ENCODE data around the gene CRYGC.
A peak's percentile ranks its signal among the peaks of the same experiment; 100 is the strongest.
"Not testable (repeated sequence)": the region's sequence is repeated elsewhere in the genome, so short reads cannot be mapped to it uniquely, and the experiment has no call there.

Gene CRYGC

GRCh38 chr2:208150956-208151355 lies 21.3 kb upstream of the CRYGC start:
- no CpG with 5 or more reads among the region's 1 CpG for WGBS (ENCODE audit: insufficient coverage, insufficient read length)
- Histone ChIP-seq H3K4me3 (ENCODE audit: low read length) (no peak overlapping the region), H3K27ac (ENCODE audit: low read length) (no peak overlapping the region), H3K9me3 (ENCODE audit: control insufficient read depth, insufficient read depth, low read length) (no peaks in the 10 kb centered on the region), H3K36me3 (ENCODE audit: control insufficient read depth, insufficient read depth, low read length) (no peaks in the 10 kb centered on the region), H3K27me3 (ENCODE audit: control insufficient read depth, insufficient read depth, low read length) (no peaks in the 10 kb centered on the region), H3K4me1 (ENCODE audit: control insufficient read depth, insufficient read depth, low read length) (0 out of 2 replicates have a peak, but pooled peaks cover 1% of the 10 kb centered on the region)
- DNase-seq (ENCODE audit: low read depth, low spot score) = no peak

- no peak overlapping the region for H3K4me3 ChIP-seq (ENCODE audit: low read length)
- H3K36me3 ChIP-seq (ENCODE audit: control insufficient read depth, insufficient read depth, low read length) = no peaks in the 10 kb centered on the region
- H3K4me1 ChIP-seq (ENCODE audit: control insufficient read depth, insufficient read depth, low read length) = 0 out of 2 replicates have a peak, but pooled peaks cover 1% of the 10 kb centered on the region
- no peaks in the 10 kb centered on the region for H3K9me3 ChIP-seq (ENCODE audit: control insufficient read depth, insufficient read depth, low read length)
- H3K27ac ChIP-seq (ENCODE audit: low read length) = no peak overlapping the region
- H3K27me3 ChIP-seq (ENCODE audit: control insufficient read depth, insufficient read depth, low read length) = no peaks in the 10 kb centered on the region
- DNase-seq (ENCODE audit: low read depth, low spot score) = no peak
Observed at GRCh38 chr2:208150094-208150493, 20.5 kb upstream of the CRYGC start.

GRCh38 chr2:208148803-208149202 lies 19.2 kb upstream of the CRYGC start:
- Histone ChIP-seq H3K27ac (ENCODE audit: low read length) (no peak overlapping the region), H3K4me3 (ENCODE audit: low read length) (no peak overlapping the region), H3K4me1 (ENCODE audit: control insufficient read depth, insufficient read depth, low read length) (0 out of 2 replicates have a peak, but pooled peaks cover 1% of the 10 kb centered on the region), H3K9me3 (ENCODE audit: control insufficient read depth, insufficient read depth, low read length) (no peaks in the 10 kb centered on the region), H3K27me3 (ENCODE audit: control insufficient read depth, insufficient read depth, low read length) (no peaks in the 10 kb centered on the region), H3K36me3 (ENCODE audit: control insufficient read depth, insufficient read depth, low read length) (no peaks in the 10 kb centered on the region)
- no peak for DNase-seq (ENCODE audit: low read depth, low spot score)
- no CpG with 5 or more reads among the region's 2 CpGs for WGBS (ENCODE audit: insufficient coverage, insufficient read length)

- H3K9me3 ChIP-seq (ENCODE audit: control insufficient read depth, insufficient read depth, low read length) = no peaks in the 10 kb centered on the region
- WGBS (ENCODE audit: insufficient coverage, insufficient read length) = no CpG with 5 or more reads among the region's 3 CpGs
Observed at GRCh38 chr2:208147759-208148158, 18.1 kb upstream of the CRYGC start.

GRCh38 chr2:208147008-208147407 lies 17.4 kb upstream of the CRYGC start:
- no peak overlapping the region for H3K4me3 ChIP-seq (ENCODE audit: low read length)
- no peak for DNase-seq (ENCODE audit: low read depth, low spot score)
- H3K9me3 ChIP-seq (ENCODE audit: control insufficient read depth, insufficient read depth, low read length) = no peaks in the 10 kb centered on the region
- no peaks in the 10 kb centered on the region for H3K27me3 ChIP-seq (ENCODE audit: control insufficient read depth, insufficient read depth, low read length)
- H3K36me3 ChIP-seq (ENCODE audit: control insufficient read depth, insufficient read depth, low read length) = no peaks in the 10 kb centered on the region
- 0 out of 2 replicates have a peak, but pooled peaks cover 1% of the 10 kb centered on the region for H3K4me1 ChIP-seq (ENCODE audit: control insufficient read depth, insufficient read depth, low read length)
- H3K27ac ChIP-seq (ENCODE audit: low read length) = no peak overlapping the region

More at GRCh38 chr2:208147759-208148158, 18.1 kb upstream of the CRYGC start:
- no peaks in the 10 kb centered on the region for H3K36me3 ChIP-seq (ENCODE audit: control insufficient read depth, insufficient read depth, low read length)
- no peak overlapping the region for H3K4me3 ChIP-seq (ENCODE audit: low read length)
- H3K27ac ChIP-seq (ENCODE audit: low read length) = no peak overlapping the region
- H3K27me3 ChIP-seq (ENCODE audit: control insufficient read depth, insufficient read depth, low read length) = no peaks in the 10 kb centered on the region
- H3K4me1 ChIP-seq (ENCODE audit: control insufficient read depth, insufficient read depth, low read length) = 0 out of 2 replicates have a peak, but pooled peaks cover 1% of the 10 kb centered on the region
- no peak for DNase-seq (ENCODE audit: low read depth, low spot score)

GRCh38 chr2:208146006-208146405 lies 16.4 kb upstream of the CRYGC start, which contains the start of gene CRYGB:
CRYGB (minus strand) TSS chr2:208146158; CDS start chr2:208146120, 38 bp downstream.
- WGBS (ENCODE audit: insufficient coverage, insufficient read length) = no CpG with 5 or more reads among the region's 6 CpGs
- Histone ChIP-seq H3K4me3 (ENCODE audit: low read length) (no peak within 1 kb of the TSS), H3K36me3 (ENCODE audit: control insufficient read depth, insufficient read depth, low read length) (no peaks in the 10 kb centered on the region), H3K9me3 (ENCODE audit: control insufficient read depth, insufficient read depth, low read length) (no peaks in the 10 kb centered on the region), H3K4me1 (ENCODE audit: control insufficient read depth, insufficient read depth, low read length) (0 out of 2 replicates have a peak, but pooled peaks cover 1% of the 10 kb centered on the region), H3K27me3 (ENCODE audit: control insufficient read depth, insufficient read depth, low read length) (no peaks in the 10 kb centered on the region), H3K27ac (ENCODE audit: low read length) (no peak within 1 kb of the TSS)
- no peak for DNase-seq (ENCODE audit: low read depth, low spot score)

- DNase-seq (ENCODE audit: low read depth, low spot score) = peak; percentile 50
- H3K27me3 ChIP-seq (ENCODE audit: control insufficient read depth, insufficient read depth, low read length) = no peaks in the 10 kb centered on the region
- H3K4me3 ChIP-seq (ENCODE audit: low read length) = no peak overlapping the region
- H3K9me3 ChIP-seq (ENCODE audit: control insufficient read depth, insufficient read depth, low read length) = no peaks in the 10 kb centered on the region
- no peak overlapping the region for H3K27ac ChIP-seq (ENCODE audit: low read length)
- H3K4me1 ChIP-seq (ENCODE audit: control insufficient read depth, insufficient read depth, low read length) = 0 out of 2 replicates have a peak, but pooled peaks cover 1% of the 10 kb centered on the region
- no peaks in the 10 kb centered on the region for H3K36me3 ChIP-seq (ENCODE audit: control insufficient read depth, insufficient read depth, low read length)
- WGBS (ENCODE audit: insufficient coverage, insufficient read length) = no CpG with 5 or more reads among the region's 14 CpGs
Observed at GRCh38 chr2:208142925-208143799, 13.5 kb upstream of the CRYGC start.

- no peak overlapping the region for H3K4me3 ChIP-seq (ENCODE audit: low read length)
- H3K36me3 ChIP-seq (ENCODE audit: control insufficient read depth, insufficient read depth, low read length) = no peaks in the 10 kb centered on the region
- no CpG with 5 or more reads among the region's 8 CpGs for WGBS (ENCODE audit: insufficient coverage, insufficient read length)
- no peaks in the 10 kb centered on the region for H3K4me1 ChIP-seq (ENCODE audit: control insufficient read depth, insufficient read depth, low read length)
- H3K9me3 ChIP-seq (ENCODE audit: control insufficient read depth, insufficient read depth, low read length) = no peaks in the 10 kb centered on the region
- no peaks in the 10 kb centered on the region for H3K27me3 ChIP-seq (ENCODE audit: control insufficient read depth, insufficient read depth, low read length)
- DNase-seq (ENCODE audit: low read depth, low spot score) = no peak
- H3K27ac ChIP-seq (ENCODE audit: low read length) = no peak overlapping the region
Observed at GRCh38 chr2:208142240-208142924, 12.8 kb upstream of the CRYGC start.

- Histone ChIP-seq H3K36me3 (ENCODE audit: control insufficient read depth, insufficient read depth, low read length) (no peaks in the 10 kb centered on the region), H3K4me3 (ENCODE audit: low read length) (no peak overlapping the region), H3K27me3 (ENCODE audit: control insufficient read depth, insufficient read depth, low read length) (no peaks in the 10 kb centered on the region), H3K4me1 (ENCODE audit: control insufficient read depth, insufficient read depth, low read length) (peaks cover 1% of the 10 kb centered on the region; the same call in 1 of the 2 replicates), H3K9me3 (ENCODE audit: control insufficient read depth, insufficient read depth, low read length) (no peaks in the 10 kb centered on the region), H3K27ac (ENCODE audit: low read length) (no peak overlapping the region)
- no peak for DNase-seq (ENCODE audit: low read depth, low spot score)
- no CpG with 5 or more reads among the region's 18 CpGs for WGBS (ENCODE audit: insufficient coverage, insufficient read length)
Observed at GRCh38 chr2:208139447-208139846, 9.8 kb upstream of the CRYGC start.

GRCh38 chr2:208138334-208138733 lies 8.7 kb upstream of the CRYGC start:
- H3K9me3 ChIP-seq (ENCODE audit: control insufficient read depth, insufficient read depth, low read length); H3K27me3 ChIP-seq (ENCODE audit: control insufficient read depth, insufficient read depth, low read length); H3K4me3 ChIP-seq (ENCODE audit: low read length); H3K4me1 ChIP-seq (ENCODE audit: control insufficient read depth, insufficient read depth, low read length); DNase-seq (ENCODE audit: low read depth, low spot score); H3K27ac ChIP-seq (ENCODE audit: low read length); H3K36me3 ChIP-seq (ENCODE audit: control insufficient read depth, insufficient read depth, low read length): not testable (repeated sequence)
- WGBS (ENCODE audit: insufficient coverage, insufficient read length) = no CpG with 5 or more reads among the region's 7 CpGs

Data from iPS DF 6.9 (cell line).